ENCODE measurements around the gene CMTM4. TPM values are rescaled to one million over a fixed set of nuclear protein-coding genes. Genes with fewer than 3 reads are reported as not detected.
"Not testable (repeated sequence)": the region's sequence is repeated elsewhere in the genome, so short reads cannot be mapped to it uniquely, and the experiment has no call there.

Gene CMTM4
- total and polyA plus RNA-seq, 5 experiments from 2014 or later: 0.15 to 3.1 (median 1.1) TPM; not detected in 1

DNA sequence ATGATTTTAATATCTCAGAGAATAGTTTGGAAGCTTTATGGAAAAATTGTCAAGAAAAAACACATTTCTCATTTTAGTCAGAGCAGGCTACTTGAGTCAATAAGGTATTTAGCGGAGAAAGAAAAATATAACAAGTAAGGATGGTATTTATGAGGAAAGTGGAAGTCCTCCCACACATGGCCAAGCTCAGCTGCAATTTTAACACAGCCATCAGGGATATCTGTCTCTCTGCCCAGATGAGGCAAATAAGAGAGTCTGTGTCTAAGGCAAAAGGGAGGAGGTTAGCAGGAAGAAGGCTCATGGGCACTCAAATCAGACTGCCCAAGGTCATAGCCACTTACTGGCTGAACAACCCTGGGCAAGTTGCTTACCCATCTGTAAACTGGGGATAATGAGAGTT lies 122.5 kb downstream of the CMTM4 start:
- Mint-ChIP-seq H3K4me3 (no peak overlapping the region), H3K36me3 (no peaks in the 10 kb centered on the region), H3K9me3 (no peaks in the 10 kb centered on the region), H3K27ac (no peak overlapping the region), H3K27me3 (peaks cover 1 to 19% (median 15%) of the 10 kb centered on the region in 5 donors), H3K4me1 (peaks cover 9 to 21% (median 10%) of the 10 kb centered on the region in 4 donors)
- POLR2A ChIA-PET: interaction anchor here (1.0 kb wide), 1 partner anchor 30 kb away, joined by 6 read pairs; the partner anchor contains the start of gene CMTM3
- DNase-seq (no peak), ATAC-seq (no peak)

DNA sequence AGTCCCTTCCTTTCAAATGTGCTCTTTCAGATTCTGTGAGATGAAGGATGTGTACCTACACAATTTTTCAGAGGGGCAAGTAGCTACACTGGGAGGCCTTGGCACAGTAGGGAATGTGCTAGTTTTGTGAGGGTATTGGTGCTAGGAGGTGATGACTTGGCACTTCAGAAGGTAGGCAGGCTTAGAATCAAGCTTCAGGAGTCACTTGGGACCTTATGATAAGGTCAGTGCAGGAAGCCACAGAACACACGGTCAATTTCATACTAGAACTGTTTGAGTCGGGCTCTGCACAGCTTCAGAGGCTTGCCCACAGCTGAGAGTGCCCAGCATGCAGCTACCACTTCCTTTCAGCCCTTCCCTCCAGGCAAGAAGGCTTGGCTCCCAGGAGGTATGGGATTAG lies 124.2 kb downstream of the CMTM4 start:
- Mint-ChIP-seq H3K27me3 (peaks cover 0 to 5% (median under 1%) of the 10 kb centered on the region in 5 donors), H3K4me3 (no peak overlapping the region), H3K27ac (peak overlapping the region in 3 of 10 donors; percentile 32 to 58 (median 34)), H3K4me1 (peaks cover 0 to 11% (median 1%) of the 10 kb centered on the region in 4 donors), H3K36me3 (peaks cover 0 to 6% (median 6%) of the 10 kb centered on the region in 3 donors), H3K9me3 (no peaks in the 10 kb centered on the region)
- ATAC-seq (no peak), DNase-seq (no peak)
- POLR2A ChIA-PET: no interaction called here

DNA sequence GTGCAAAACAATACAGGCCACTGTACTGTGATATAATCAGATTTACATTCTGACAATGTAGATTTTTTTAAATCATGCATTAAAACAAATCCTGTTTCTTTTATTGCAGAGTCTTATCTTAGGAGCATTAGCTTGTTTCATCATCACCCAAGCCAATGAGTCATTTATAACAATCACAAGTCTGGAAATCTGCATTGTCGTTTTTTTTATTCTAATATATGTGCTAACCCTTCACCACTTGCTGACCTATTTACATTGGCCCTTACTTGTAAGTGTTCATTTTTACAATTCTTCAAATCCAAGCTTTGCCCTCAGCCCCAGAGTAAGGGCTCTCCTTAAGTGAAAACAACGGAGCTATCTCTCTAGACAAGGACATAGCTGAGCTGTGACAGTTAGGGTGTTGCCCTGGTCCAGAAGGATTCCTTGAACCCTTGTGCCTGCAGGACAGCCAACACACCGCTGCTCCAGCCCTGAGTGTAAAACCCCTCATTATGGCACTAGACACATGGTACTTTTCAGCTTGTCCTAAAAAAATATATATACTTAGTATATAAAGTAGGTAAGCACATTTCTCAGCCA lies 126.6 kb downstream of the CMTM4 start:
- Mint-ChIP-seq H3K4me1 (peaks cover 0 to 9% (median 2%) of the 10 kb centered on the region in 4 donors), H3K27ac (peak overlapping the region in 4 of 10 donors; percentile 3 to 46 (median 9)), H3K36me3 (peaks cover 0 to 27% (median 10%) of the 10 kb centered on the region in 3 donors), H3K9me3 (no peaks in the 10 kb centered on the region), H3K4me3 (no peak overlapping the region), H3K27me3 (no peaks in the 10 kb centered on the region)
- POLR2A ChIA-PET: interaction anchor here (1.2 kb wide), 1 partner anchor 17 kb away, joined by 4 read pairs; the partner anchor contains the start of gene CKLF
- DNase-seq: no peak
- no peak for ATAC-seq

DNA sequence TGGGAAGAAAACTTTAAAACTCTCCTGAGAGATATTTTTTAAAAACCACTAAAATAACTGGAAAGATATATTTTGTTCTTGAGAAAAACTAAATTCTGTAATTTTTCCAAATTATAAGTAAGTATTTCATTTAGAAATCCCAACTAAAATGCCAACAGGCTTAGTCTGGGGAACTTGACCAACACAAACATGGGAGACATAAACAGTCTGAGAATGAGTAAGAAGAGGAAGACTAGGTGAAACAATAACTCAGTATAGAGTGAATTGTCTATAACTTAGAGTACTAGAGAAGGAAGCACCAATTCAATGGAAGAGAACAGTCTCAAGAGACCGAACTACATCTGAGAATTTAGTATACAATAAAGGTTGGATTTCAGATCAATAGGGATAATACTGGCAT lies 127.4 kb downstream of the CMTM4 start:
- ATAC-seq (no peak), DNase-seq (no peak)
- Mint-ChIP-seq H3K27me3 (no peaks in the 10 kb centered on the region), H3K36me3 (peaks cover 0 to 32% (median 10%) of the 10 kb centered on the region in 3 donors), H3K4me1 (peaks cover 0 to 9% (median 3%) of the 10 kb centered on the region in 4 donors), H3K4me3 (no peak overlapping the region), H3K27ac (peak overlapping the region in 4 of 10 donors; percentile 5 to 54 (median 30)), H3K9me3 (no peaks in the 10 kb centered on the region)
- POLR2A ChIA-PET: interaction anchor here (0.7 kb wide), 1 partner anchor 435 kb away, joined by 4 read pairs; no protein-coding TSS in a partner anchor

DNA sequence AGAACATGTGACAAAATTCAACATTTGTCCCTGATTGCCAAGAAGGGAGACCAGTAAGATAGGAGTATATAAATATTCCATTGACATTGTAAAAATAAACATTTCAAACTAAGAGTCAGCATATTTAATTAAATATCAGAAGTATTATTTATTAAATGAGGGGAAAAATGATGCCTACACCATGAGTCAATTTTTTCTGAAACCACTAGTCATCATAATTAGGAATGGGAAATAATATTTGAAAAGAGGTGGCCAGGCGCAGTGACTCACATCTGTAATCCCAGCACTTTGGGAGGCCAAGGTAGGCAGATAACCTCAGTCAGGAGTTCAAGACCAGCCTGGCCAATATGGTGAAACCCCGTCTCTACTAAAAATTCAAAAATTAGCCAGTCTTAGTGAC lies 128.2 kb downstream of the CMTM4 start:
- ATAC-seq: no peak
- Mint-ChIP-seq H3K4me1 (peaks cover 0 to 13% (median 6%) of the 10 kb centered on the region in 4 donors), H3K27me3 (no peaks in the 10 kb centered on the region), H3K27ac (peak overlapping the region in 1 of 10 donors; percentile 44), H3K9me3 (no peaks in the 10 kb centered on the region), H3K36me3 (peaks cover 0 to 40% (median 10%) of the 10 kb centered on the region in 3 donors), H3K4me3 (no peak overlapping the region)
- no peak for DNase-seq
- POLR2A ChIA-PET: no interaction called here

DNA sequence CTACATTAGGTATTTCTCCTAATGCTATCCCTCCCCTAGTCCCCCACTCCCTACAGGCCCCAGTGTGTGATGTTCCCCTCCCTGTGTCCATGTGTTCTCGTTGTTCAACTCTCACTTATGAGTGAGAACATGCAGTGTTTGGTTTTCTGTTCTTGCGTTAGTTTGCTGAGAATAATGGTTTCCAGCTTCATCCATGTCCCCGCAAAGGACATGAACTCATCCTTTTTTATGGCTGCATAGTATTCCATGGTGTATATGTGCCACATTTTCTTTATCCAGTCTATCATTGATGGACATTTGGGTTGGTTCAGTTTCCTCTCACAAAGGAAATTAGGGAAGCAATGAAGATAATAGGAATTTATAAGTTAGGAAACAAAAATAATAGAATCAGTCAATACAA lies 129.3 kb downstream of the CMTM4 start:
- Mint-ChIP-seq H3K27ac (peak overlapping the region in 3 of 10 donors; percentile 27 to 81 (median 44)), H3K4me1 (peaks cover 0 to 24% (median 11%) of the 10 kb centered on the region in 4 donors), H3K36me3 (peaks cover 0 to 44% (median 10%) of the 10 kb centered on the region in 3 donors)
- H3K27me3 Mint-ChIP-seq, H3K9me3 Mint-ChIP-seq, ATAC-seq, DNase-seq, POLR2A ChIA-PET, H3K4me3 Mint-ChIP-seq: not testable (repeated sequence)

DNA sequence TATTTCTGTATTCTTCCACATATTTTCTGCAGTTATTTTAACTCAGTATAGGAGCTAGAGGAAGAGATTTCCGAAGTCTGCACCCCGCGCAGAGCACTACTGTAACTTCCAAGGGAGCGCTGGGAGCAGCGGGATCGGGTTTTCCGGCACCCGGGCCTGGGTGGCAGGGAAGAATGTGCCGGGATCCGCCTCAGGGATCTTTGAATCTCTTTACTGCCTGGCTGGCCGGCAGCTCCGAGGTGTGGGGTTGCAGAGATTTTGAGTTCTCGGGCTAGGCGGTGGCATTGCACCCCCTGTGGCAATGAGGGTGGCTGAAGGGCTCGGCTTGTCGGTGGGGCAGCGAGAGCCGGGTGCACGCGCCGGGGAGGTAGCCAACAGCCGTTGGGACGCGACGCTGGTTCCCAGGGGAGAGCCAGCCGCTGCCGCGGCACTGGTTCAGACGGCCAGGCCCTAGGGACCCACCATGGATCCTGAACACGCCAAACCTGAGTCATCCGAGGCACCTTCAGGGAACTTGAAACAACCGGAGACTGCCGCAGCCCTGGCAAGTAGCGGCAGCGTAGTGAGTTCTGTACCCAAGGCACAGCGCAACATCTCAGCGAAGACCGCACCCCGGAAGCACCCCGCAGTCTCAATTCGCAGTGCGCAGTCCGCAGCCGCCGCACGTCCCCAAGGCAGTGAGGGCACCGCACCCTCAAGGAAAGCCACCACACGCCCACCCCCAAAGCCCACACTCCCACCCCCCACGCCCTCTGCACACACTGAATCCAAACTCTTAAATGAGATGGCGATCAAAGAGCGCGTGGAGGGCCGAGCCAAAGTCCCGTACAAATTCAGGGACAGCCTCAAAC lies 130.3 kb downstream of the CMTM4 start, which contains the start of gene CMTM1:
Gene CMTM1, plus strand, starts transcription at position 389 of the 851 bp plus-strand sequence. Its CDS starts 75 bp downstream, at position 464.
- POLR2A ChIA-PET: no interaction called here
- peak within 1 kb of the TSS in 5 of 10 donors; percentile 27 to 56 (median 39) for H3K27ac Mint-ChIP-seq
- no peaks in the 10 kb centered on the region for H3K9me3 Mint-ChIP-seq
- peaks cover 0 to 50% (median 10%) of the 10 kb centered on the region in 3 donors for H3K36me3 Mint-ChIP-seq
- ATAC-seq: no peak
- H3K4me1 Mint-ChIP-seq: peaks cover 7 to 29% (median 15%) of the 10 kb centered on the region in 4 donors
- no peak for DNase-seq
- no peak within 1 kb of the TSS for H3K4me3 Mint-ChIP-seq
- H3K27me3 Mint-ChIP-seq: no peaks in the 10 kb centered on the region

Other genes with a start within 250 kb of the CMTM4 start
- 1 to 10 TPM; 6.8 to 8.7 TPM for gene TK2, start 146.6 kb downstream of the CMTM4 start, total RNA-seq
- 1 to 10 TPM; 1.9 to 4.0 (median 2.5) TPM for gene TK2, start 146.6 kb downstream of the CMTM4 start, polyA plus RNA-seq
- 10 to 100 TPM; 43.1 to 44.4 TPM for gene CKLF, start 144.2 kb downstream of the CMTM4 start, total RNA-seq
- 100 to 1,000 TPM in 2 of 3 donors, 10 to 100 TPM in 1; 99.6 to 179 (median 111) TPM for gene CKLF, start 144.2 kb downstream of the CMTM4 start, polyA plus RNA-seq
- 1 to 10 TPM; 3.5 to 3.9 TPM for gene CMTM1, start 130.3 kb downstream of the CMTM4 start, total RNA-seq
- gene CMTM1, start 130.3 kb downstream of the CMTM4 start, polyA plus RNA-seq: under 1 TPM in 2 of 3 donors, not detected in 1; 0.48 to 0.50 TPM
- gene CMTM2, start 117.3 kb downstream of the CMTM4 start, total RNA-seq: under 1 TPM in 1 of 2 experiments, not detected in 1; 0.58 TPM
- under 1 TPM in 1 of 3 donors, not detected in 2; 0.18 TPM for gene CMTM2, start 117.3 kb downstream of the CMTM4 start, polyA plus RNA-seq
- gene CMTM3, start 92.0 kb downstream of the CMTM4 start, total RNA-seq: 10 to 100 TPM; 55.2 to 55.8 TPM
- 10 to 100 TPM; 76.1 to 81.3 (median 78.5) TPM for gene CMTM3, start 92.0 kb downstream of the CMTM4 start, polyA plus RNA-seq
- gene DYNC1LI2, start 54.9 kb upstream of the CMTM4 start, total RNA-seq: 10 to 100 TPM; 89.2 to 95.2 TPM
- 10 to 100 TPM; 25.7 to 37.3 (median 27.3) TPM for gene DYNC1LI2, start 54.9 kb upstream of the CMTM4 start, polyA plus RNA-seq
- gene TERB1, start 104.8 kb upstream of the CMTM4 start, total RNA-seq: under 1 TPM; 0.25 to 0.81 TPM
- not detected for gene TERB1, start 104.8 kb upstream of the CMTM4 start, polyA plus RNA-seq
- 100 to 1,000 TPM; 103 to 113 TPM for gene NAE1, start 134.2 kb upstream of the CMTM4 start, total RNA-seq
- 100 to 1,000 TPM in 1 of 3 donors, 10 to 100 TPM in 2; 84.7 to 107 (median 95.7) TPM for gene NAE1, start 134.2 kb upstream of the CMTM4 start, polyA plus RNA-seq
- gene CA7, start 147.7 kb upstream of the CMTM4 start, total RNA-seq: not detected
- gene CA7, start 147.7 kb upstream of the CMTM4 start, polyA plus RNA-seq: not detected
- gene PDP2, start 183.8 kb upstream of the CMTM4 start, total RNA-seq: 10 to 100 TPM; 10.0 to 11.3 TPM
- gene PDP2, start 183.8 kb upstream of the CMTM4 start, polyA plus RNA-seq: 1 to 10 TPM; 1.2 to 1.8 (median 1.7) TPM
- gene CDH16, start 222.1 kb upstream of the CMTM4 start, total RNA-seq: not detected
- gene CDH16, start 222.1 kb upstream of the CMTM4 start, polyA plus RNA-seq: not detected
- under 1 TPM in 1 of 2 experiments, not detected in 1; 0.55 TPM for gene RRAD, start 228.8 kb upstream of the CMTM4 start, total RNA-seq
- gene RRAD, start 228.8 kb upstream of the CMTM4 start, polyA plus RNA-seq: not detected
- gene CIAO2B, start 237.7 kb upstream of the CMTM4 start, total RNA-seq: 10 to 100 TPM; 57.6 to 64.4 TPM
- 100 to 1,000 TPM in 1 of 3 donors, 10 to 100 TPM in 2; 86.1 to 110 (median 91.3) TPM for gene CIAO2B, start 237.7 kb upstream of the CMTM4 start, polyA plus RNA-seq
- gene CES2, start 238.8 kb upstream of the CMTM4 start, total RNA-seq: 10 to 100 TPM; 56.7 to 62.7 TPM
- gene CES2, start 238.8 kb upstream of the CMTM4 start, polyA plus RNA-seq: 10 to 100 TPM; 21.1 to 31.2 (median 31.2) TPM

All from naive thymus-derived CD8-positive, alpha-beta T cell (primary cell).